ENCODE measurements around the gene FOXG1.
A peak's percentile ranks its signal among the peaks of the same experiment; 100 is the strongest.

FOXG1 gene

GRCh38 chr14:28783664-28784063, 17.1 kb downstream of the FOXG1 start:
- Mint-ChIP-seq H3K27ac (no peak overlapping the region), H3K27me3 (ENCODE audit: low read depth) (peaks cover 92% of the 10 kb centered on the region), H3K4me1 (peaks cover 8% of the 10 kb centered on the region), H3K4me3 (peak overlapping the region in 2 of 3 experiments; percentile 43 to 45), H3K9me3 (no peaks in the 10 kb centered on the region), H3K36me3 (ENCODE audit: low read depth) (no peaks in the 10 kb centered on the region)
- TF ChIP-seq CTCF (IDR thresholded peaks at IDR 0.05; ENCODE audit: unreplicated experiment in 3 of 3), result no peak

- no peaks in the 10 kb centered on the region for H3K9me3 Mint-ChIP-seq
- H3K4me3 Mint-ChIP-seq, result peak overlapping the region; percentile 76 to 82 (median 79)
- H3K27me3 Mint-ChIP-seq (ENCODE audit: low read depth), result peaks cover 85% of the 10 kb centered on the region
- no peak overlapping the region for H3K27ac Mint-ChIP-seq
- TF ChIP-seq CTCF (IDR thresholded peaks at IDR 0.05; ENCODE audit: unreplicated experiment in 3 of 3), result no peak
- peaks cover 8% of the 10 kb centered on the region for H3K4me1 Mint-ChIP-seq
- no peaks in the 10 kb centered on the region for H3K36me3 Mint-ChIP-seq (ENCODE audit: low read depth)
Observed at GRCh38 chr14:28784096-28785048, 17.8 kb downstream of the FOXG1 start.

GRCh38 chr14:28785096-28785952, 18.7 kb downstream of the FOXG1 start:
- no peak overlapping the region for H3K27ac Mint-ChIP-seq
- peaks cover 8% of the 10 kb centered on the region for H3K4me1 Mint-ChIP-seq
- H3K9me3 Mint-ChIP-seq, result no peaks in the 10 kb centered on the region
- no peaks in the 10 kb centered on the region for H3K36me3 Mint-ChIP-seq (ENCODE audit: low read depth)
- no peak for TF ChIP-seq CTCF (IDR thresholded peaks at IDR 0.05; ENCODE audit: unreplicated experiment in 3 of 3)
- peak overlapping the region; percentile 76 to 82 (median 79) for H3K4me3 Mint-ChIP-seq
- H3K27me3 Mint-ChIP-seq (ENCODE audit: low read depth), result peaks cover 75% of the 10 kb centered on the region

GRCh38 chr14:28807518-28807917, 40.9 kb downstream of the FOXG1 start:
- H3K27me3 Mint-ChIP-seq (ENCODE audit: low read depth), result no peaks in the 10 kb centered on the region
- H3K36me3 Mint-ChIP-seq (ENCODE audit: low read depth), result no peaks in the 10 kb centered on the region
- H3K27ac Mint-ChIP-seq, result no peak overlapping the region
- H3K9me3 Mint-ChIP-seq, result no peaks in the 10 kb centered on the region
- no peaks in the 10 kb centered on the region for H3K4me1 Mint-ChIP-seq
- TF ChIP-seq CTCF (IDR thresholded peaks at IDR 0.05; ENCODE audit: unreplicated experiment in 3 of 3), result no peak
- H3K4me3 Mint-ChIP-seq, result no peak overlapping the region

GRCh38 chr14:28813810-28814209, 47.2 kb downstream of the FOXG1 start:
- H3K27me3 Mint-ChIP-seq (ENCODE audit: low read depth), result no peaks in the 10 kb centered on the region

More at GRCh38 chr14:28813810-28814209, 47.2 kb downstream of the FOXG1 start:
- no peaks in the 10 kb centered on the region for H3K36me3 Mint-ChIP-seq (ENCODE audit: low read depth)
- no peak overlapping the region for H3K27ac Mint-ChIP-seq
- H3K9me3 Mint-ChIP-seq, result no peaks in the 10 kb centered on the region
- H3K4me1 Mint-ChIP-seq, result no peaks in the 10 kb centered on the region
- no peak for TF ChIP-seq CTCF (IDR thresholded peaks at IDR 0.05; ENCODE audit: unreplicated experiment in 3 of 3)
- H3K4me3 Mint-ChIP-seq, result no peak overlapping the region

Measured in nephron (organoid).